Suprapubic skin (tissue), 3 donors: ENCODE measurements around the gene SPG7.

ENCODE experiments used
- EP300 ChIP-seq: sonication (generic); formaldehyde crosslinking; IDR thresholded peaks from one replicate; pipeline ENCODE4 v1.6.1; 2017; ENCODE audit warnings: antibody characterized with exemption
- POLR2A ChIP-seq, 2 donors: fragments of 450-650 bp; IDR thresholded peaks; one replicate each; pipeline ENCODE4 v1.6.1; 2017; ENCODE audit warnings: antibody characterized with exemption in 2 of 2, mild to moderate bottlenecking in 2 of 2, moderate library complexity in 2 of 2
- TF ChIP-seq, protein P1 (sequence below), 2 donors: fragments of 200-600 bp in 1 of 2; fragments of 450-650 bp in 1 of 2; sonication (generic) in 1 of 2; IDR thresholded peaks; one replicate each; pipeline ENCODE4 v1.5.1; 2016 to 2019; ENCODE audit warnings: antibody characterized with exemption in 2 of 2, mild to moderate bottlenecking in 1 of 2, moderate library complexity in 1 of 2

DNA sequence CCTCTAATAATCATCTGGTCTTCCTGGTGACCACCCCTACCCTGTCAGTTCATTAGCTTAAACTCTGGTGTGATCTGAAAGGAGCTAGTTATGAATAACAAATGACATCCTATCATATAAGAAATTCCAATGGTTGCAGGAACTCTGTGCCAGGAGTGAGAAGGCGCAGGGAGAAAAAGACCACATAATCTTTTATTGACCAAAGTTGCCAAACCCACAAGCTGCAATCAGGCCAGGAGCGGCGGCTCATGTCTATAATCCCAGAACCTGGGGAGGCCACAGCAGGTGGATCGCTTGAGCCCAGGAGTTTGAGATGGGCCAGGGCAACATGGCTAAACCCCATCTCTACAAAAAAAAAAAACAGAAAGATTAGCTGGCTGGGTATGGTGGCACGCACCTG is 41.3 kb upstream of the SPG7 start:
- TF ChIP-seq POLR2A (IDR thresholded peaks at IDR 0.05) (no peak), EP300 (no peak)
- TF ChIP-seq, protein P1, sequence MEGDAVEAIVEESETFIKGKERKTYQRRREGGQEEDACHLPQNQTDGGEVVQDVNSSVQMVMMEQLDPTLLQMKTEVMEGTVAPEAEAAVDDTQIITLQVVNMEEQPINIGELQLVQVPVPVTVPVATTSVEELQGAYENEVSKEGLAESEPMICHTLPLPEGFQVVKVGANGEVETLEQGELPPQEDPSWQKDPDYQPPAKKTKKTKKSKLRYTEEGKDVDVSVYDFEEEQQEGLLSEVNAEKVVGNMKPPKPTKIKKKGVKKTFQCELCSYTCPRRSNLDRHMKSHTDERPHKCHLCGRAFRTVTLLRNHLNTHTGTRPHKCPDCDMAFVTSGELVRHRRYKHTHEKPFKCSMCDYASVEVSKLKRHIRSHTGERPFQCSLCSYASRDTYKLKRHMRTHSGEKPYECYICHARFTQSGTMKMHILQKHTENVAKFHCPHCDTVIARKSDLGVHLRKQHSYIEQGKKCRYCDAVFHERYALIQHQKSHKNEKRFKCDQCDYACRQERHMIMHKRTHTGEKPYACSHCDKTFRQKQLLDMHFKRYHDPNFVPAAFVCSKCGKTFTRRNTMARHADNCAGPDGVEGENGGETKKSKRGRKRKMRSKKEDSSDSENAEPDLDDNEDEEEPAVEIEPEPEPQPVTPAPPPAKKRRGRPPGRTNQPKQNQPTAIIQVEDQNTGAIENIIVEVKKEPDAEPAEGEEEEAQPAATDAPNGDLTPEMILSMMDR (IDR thresholded peaks at IDR 0.05): no peak
